Heart left ventricle (tissue), 16 donors: ENCODE data around the gene LCLAT1. TPM values are rescaled to one million over a fixed set of nuclear protein-coding genes. Genes with fewer than 3 reads are reported as not detected.
A peak's percentile ranks its signal among the peaks of the same experiment; 100 is the strongest.

ENCODE experiments used
- ATAC-seq, 4 donors: fragments of 200-7000 bp; cut with Tn5 transposase; one replicate each; pipeline ENCODE4 v1.9.1; 2020 to 2022; ENCODE audit warnings: moderate library complexity in 4 of 4, mild to moderate bottlenecking in 3 of 4, moderate number of reproducible peaks in 1 of 4
- DNase-seq, 5 donors: peaks; one replicate each; pipeline ENCODE4 v3.0.0-alpha.2; 2020
- H3K27ac ChIP-seq, 12 donors: fragments of 200-600 bp; sonication (generic) in 4 of 12; one replicate each; pipeline versions ENCODE4 v1.5.0 to v1.8.0; 2016 to 2022; ENCODE audit warnings: mild to moderate bottlenecking in 2 of 12
- H3K27me3 ChIP-seq, 9 donors: fragments of 200-600 bp; sonication (generic) in 2 of 9; one replicate each; pipeline versions ENCODE4 v1.5.1 to v1.8.0; 2016 to 2022; ENCODE audit warnings: mild to moderate bottlenecking in 3 of 9
- H3K36me3 ChIP-seq, 9 donors: fragments of 200-600 bp; sonication (generic) in 2 of 9; one replicate each; pipeline versions ENCODE4 v1.5.0 to v1.8.0; 2018 to 2022; ENCODE audit warnings: mild to moderate bottlenecking in 2 of 9
- H3K4me1 ChIP-seq, 12 donors: fragments of 200-600 bp; sonication (generic) in 4 of 12; one replicate each; pipeline versions ENCODE4 v1.5.0 to v1.8.0; 2016 to 2022; ENCODE audit warnings: mild to moderate bottlenecking in 3 of 12
- H3K4me3 ChIP-seq, 12 donors: fragments of 200-600 bp; sonication (generic) in 4 of 12; one replicate each; pipeline versions ENCODE4 v1.5.0 to v1.8.0; 2017 to 2022; ENCODE audit warnings: mild to moderate bottlenecking in 9 of 12, moderate library complexity in 4 of 12
- H3K9me3 ChIP-seq, 12 donors: fragments of 200-600 bp; sonication (generic) in 4 of 12; one replicate each; pipeline versions ENCODE4 v1.5.0 to v1.8.0; 2016 to 2022; ENCODE audit warnings: mild to moderate bottlenecking in 1 of 12
- CTCF ChIP-seq, 12 donors: fragments of 200-600 bp; sonication (generic) in 4 of 12; IDR thresholded peaks; one replicate each; pipeline versions ENCODE4 v1.5.0 to v1.8.0; 2018 to 2022; ENCODE audit warnings: antibody characterized with exemption in 12 of 12, mild to moderate bottlenecking in 5 of 12
- POLR2A ChIP-seq, 2 donors: fragments of 450-650 bp; IDR thresholded peaks; one replicate each; pipeline ENCODE4 v1.6.1; 2017; ENCODE audit warnings: antibody characterized with exemption in 2 of 2, mild to moderate bottlenecking in 2 of 2, moderate library complexity in 2 of 2
- WGBS, 4 donors: extraction: QIAGEN DNeasy Blood & Tissue Kit in 2 of 4; methylation state at CpG; one replicate each; pipeline versions ENCODE4 v1.1.5 to v1.1.7; 2013 to 2018; 5-methylcytosine and 5-hydroxymethylcytosine counted together
- intact Hi-C, 10 donors: fragments of 100-400 bp; cut with DNase I; formaldehyde crosslinking; loops; one replicate each; pipeline versions ENCODE4 v1.11.1 to v1.14.2; 2022
- polyA plus RNA-seq, 2 donors: library from polyadenylated mRNA; stranded (reverse); fragments of 200-250 nt; gene quantifications; one replicate each; pipeline ENCODE4 v1.2.3, GENCODE V29; 2013
- total RNA-seq, 9 donors: library from RNA; depleted of rRNA in 2 of 9; stranded (reverse); fragments of >200 nt in 2 of 9; fragmentation: NEBNext Ultra II Directional in 3 of 9; extraction: Animal tissue kit (Norgen Biotek cat#: 25700) in 3 of 9; gene quantifications; one replicate each; pipeline versions ENCODE4 v1.1.0 to v1.2.4, GENCODE V29; 2016 to 2023
- donor health status: ischemic (EF 13 %, LVEDD 7.1; RV severe dilation, severe dysfunction).
- donor health status: healthy with polysubstance abuse.
- donor health status: DM: no; HTN: yes; CAD: no.
- donor health status: DM: no; HTN: no; CAD: no.
- donor health status: ischemic (EF 25% LVEDD 6.9; RV normal size, moderate dysfunction).
- donor health status: ischemic (EF 25% LVEDD 5.7; RV mildly dilated, moderate dysfunction).
- donor health status: healthy.
- donor health status: DM: yes; HTN: yes; CAD: no.
- donor health status: ischemic (EF 35%, LVEDD 5.7; RV mildly dilated, moderate dysfunction).
- donor health status: nonischemic (EF 11% LVEDD 7.7; RV severe dilation, severe dysfunction).
- donor health status: DM: yes; HTN: yes; CAD: no.
- donor health status: PGD.
- donor health status: ischemic (EF 29% LVEDD 5.4; RV normal size, mild dysfunction).
- donor health status: nonischemic (EF 23%, LVEDD 6.1; RV moderate dilation, normal function).

The LCLAT1 gene
- total and polyA plus RNA-seq, 11 donors, result 9.8 to 70.2 (median 43.8) TPM

DNA sequence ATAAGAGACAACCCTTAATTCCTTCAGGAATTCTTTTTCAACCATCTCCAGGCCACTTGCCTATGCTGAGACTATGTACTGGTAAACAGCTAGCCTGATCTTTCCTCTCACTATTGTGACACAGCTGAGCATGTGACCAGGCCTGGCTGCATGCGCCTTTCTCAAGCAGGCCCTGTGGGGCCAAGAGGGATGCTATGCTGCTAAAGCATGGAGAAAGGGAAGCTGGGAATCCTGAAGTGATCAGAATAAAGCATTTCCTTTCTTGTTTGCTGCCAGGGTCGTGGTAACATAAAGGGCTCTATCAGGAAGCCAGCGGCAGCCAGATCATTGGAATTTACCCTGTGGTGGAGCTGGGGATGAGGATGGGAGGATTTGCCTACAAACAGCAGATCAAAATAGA is 29.8 kb upstream of the LCLAT1 start:
- intact Hi-C loops, result loop anchor here in 4 of 10 donors (10.0 kb wide), 3 partner anchors 168 to 288 kb away; partner anchors contain the start of gene LBH (in 2 of the 4)
- Histone ChIP-seq H3K4me3 (no peak overlapping the region), H3K36me3 (no peaks in the 10 kb centered on the region), H3K27me3 (no peaks in the 10 kb centered on the region), H3K27ac (peak overlapping the region; percentile 7 to 84 (median 62)), H3K9me3 (no peaks in the 10 kb centered on the region), H3K4me1 (peaks cover 0 to 52% (median 34%) of the 10 kb centered on the region in 12 donors)
- ATAC-seq (peak; percentile 39 to 64 (median 55)), DNase-seq (peak in 2 of 5 donors; percentile 50 to 71)
- WGBS, 4 donors, result 22 to 38% (median 33%) methylated on average over 3 of the region's 3 CpGs
- TF ChIP-seq POLR2A (IDR thresholded peaks at IDR 0.05) (no peak), CTCF (IDR thresholded peaks at IDR 0.05) (no peak)

GRCh38 chr2:30421026-30421603 is 25.9 kb upstream of the LCLAT1 start:
- TF ChIP-seq CTCF (IDR thresholded peaks at IDR 0.05), result no peak
- TF ChIP-seq POLR2A (IDR thresholded peaks at IDR 0.05), result no peak
- intact Hi-C loops, result loop anchor here in 2 of 10 donors (5.0 to 10.0 kb wide), 2 partner anchors 271 to 274 kb away; no protein-coding TSS in a partner anchor
- H3K27me3 ChIP-seq, result no peaks in the 10 kb centered on the region
- no peak for DNase-seq
- H3K4me1 ChIP-seq, result peaks cover 0 to 47% (median 30%) of the 10 kb centered on the region in 12 donors
- H3K9me3 ChIP-seq, result no peaks in the 10 kb centered on the region
- 61 to 77% (median 64%) methylated on average over 3 of the region's 3 CpGs for WGBS, 4 donors
- peak overlapping the region; percentile 45 to 92 (median 80) for H3K27ac ChIP-seq
- no peaks in the 10 kb centered on the region for H3K36me3 ChIP-seq
- no peak for ATAC-seq
- H3K4me3 ChIP-seq, result peak overlapping the region in 1 of 12 donors; percentile 6

DNA sequence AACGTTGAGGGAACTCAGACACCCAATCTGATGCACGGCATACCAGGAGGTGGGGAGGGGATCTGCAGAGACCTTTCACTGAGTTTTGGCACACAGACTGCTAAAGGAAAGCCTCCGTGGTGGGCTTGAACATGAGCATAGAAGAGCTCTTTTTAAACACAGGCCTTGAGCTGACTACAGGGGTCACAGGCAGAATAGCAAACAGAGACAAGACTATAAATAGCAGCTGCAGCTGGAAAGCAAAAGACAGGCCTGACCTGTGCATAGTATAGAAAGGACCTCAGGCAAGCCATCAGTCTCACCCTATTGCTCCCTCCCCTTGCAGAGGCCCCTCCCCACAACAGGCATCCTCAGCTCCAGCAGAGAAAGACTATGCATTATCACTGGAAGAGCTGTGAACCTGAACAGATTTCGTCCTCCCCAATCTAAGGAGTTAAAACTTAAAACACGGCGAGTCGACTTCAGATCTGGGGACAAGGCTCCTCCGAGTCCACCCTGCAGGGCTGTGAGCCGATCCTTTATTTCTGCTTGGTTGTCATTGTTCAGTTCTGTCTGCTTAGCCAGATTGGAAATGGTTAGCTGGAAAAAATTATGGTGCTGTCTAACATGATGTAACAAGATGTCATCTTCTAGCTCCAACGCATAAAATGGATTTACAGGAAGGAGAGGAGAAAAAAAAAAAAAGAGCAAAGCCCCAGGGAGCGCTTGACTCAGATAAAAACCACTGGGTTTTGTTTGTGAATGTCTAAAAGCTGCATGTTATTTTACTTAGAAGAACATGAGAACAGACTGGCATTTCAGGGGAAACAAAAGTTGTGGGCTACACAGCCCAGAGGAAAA is 25.2 kb upstream of the LCLAT1 start:
- Histone ChIP-seq H3K27me3 (no peaks in the 10 kb centered on the region), H3K4me3 (peak overlapping the region in 5 of 12 donors; percentile 6 to 28 (median 8)), H3K9me3 (no peaks in the 10 kb centered on the region), H3K27ac (peak overlapping the region; percentile 45 to 92 (median 80)), H3K36me3 (no peaks in the 10 kb centered on the region), H3K4me1 (peaks cover 0 to 40% (median 26%) of the 10 kb centered on the region in 12 donors)
- WGBS, 4 donors, result 19 to 25% (median 23%) methylated on average over 11 of the region's 11 CpGs
- TF ChIP-seq CTCF (IDR thresholded peaks at IDR 0.05) (no peak), POLR2A (IDR thresholded peaks at IDR 0.05) (no peak)
- DNase-seq, result peak in 1 of 5 donors; percentile 40
- peak; percentile 79 to 84 (median 82) for ATAC-seq
- intact Hi-C loops, result loop anchor here in 2 of 10 donors (5.0 to 10.0 kb wide), 2 partner anchors 270 to 273 kb away; no protein-coding TSS in a partner anchor
